ENCODE results near the gene DHCR7.

GRCh38 chr11:71461696-71462095, 13.5 kb upstream of the DHCR7 start:
- TF ChIP-seq CTCF (IDR thresholded peaks at IDR 0.05; ENCODE audit: insufficient read depth, low read length) = no peak
- TF ChIP-seq GABPA (IDR thresholded peaks at IDR 0.05; ENCODE audit: low read depth) = no peak
- no peak for TF ChIP-seq POLR2AphosphoS5 (IDR thresholded peaks at IDR 0.05; ENCODE audit: low read depth)
- no peak for TF ChIP-seq SPI1 (IDR thresholded peaks at IDR 0.05; ENCODE audit: borderline replicate concordance, low read depth)
